Smooth muscle cell (in vitro differentiated cells): ENCODE measurements around the gene CTTNBP2. TPM values are rescaled to one million over a fixed set of nuclear protein-coding genes. Genes with fewer than 3 reads are reported as not detected.

Experiments used
- DNase-seq: peaks from one replicate; lab custom pipeline; 2025; ENCODE audit not compliant: unreplicated experiment; lab: John Stamatoyannopoulos, UW
- H2AFZ ChIP-seq: fragments of 200-600 bp; sonication (generic); 2 replicates; pipeline ENCODE4 v1.6.0; 2016; ENCODE audit warnings: antibody characterized with exemption, low read depth, mild to moderate bottlenecking
- H3F3A ChIP-seq: fragments of 200-600 bp; sonication (generic); 2 replicates; pipeline ENCODE4 v1.6.0; 2017; ENCODE audit warnings: antibody characterized with exemption, low read depth
- H3K27ac ChIP-seq: fragments of 200-600 bp; sonication (generic); 2 replicates; pipeline ENCODE4 v1.5.1; 2016; ENCODE audit warnings: low read depth, mild to moderate bottlenecking
- H3K27me3 ChIP-seq: fragments of 200-600 bp; sonication (generic); 2 replicates; pipeline ENCODE4 v1.6.1; 2016; ENCODE audit warnings: low read depth, mild to moderate bottlenecking
- H3K36me3 ChIP-seq: fragments of 200-600 bp; sonication (generic); 2 replicates; pipeline ENCODE4 v1.5.1; 2016; ENCODE audit warnings: low read depth
- H3K4me1 ChIP-seq: fragments of 200-600 bp; sonication (generic); 2 replicates; pipeline ENCODE4 v1.5.1; 2016; ENCODE audit warnings: low read depth
- H3K4me2 ChIP-seq: fragments of 200-600 bp; sonication (generic); 2 replicates; pipeline ENCODE4 v1.6.0; 2016; ENCODE audit warnings: mild to moderate bottlenecking
- H3K4me3 ChIP-seq: fragments of 200-600 bp; sonication (generic); 2 replicates; pipeline ENCODE4 v1.5.1; 2016; ENCODE audit warnings: mild to moderate bottlenecking
- H3K79me2 ChIP-seq: fragments of 200-600 bp; sonication (generic); 2 replicates; pipeline ENCODE4 v1.6.0; 2016; ENCODE audit warnings: low read depth, mild to moderate bottlenecking
- H3K9ac ChIP-seq: fragments of 200-600 bp; sonication (generic); 2 replicates; pipeline ENCODE4 v1.6.0; 2016; ENCODE audit warnings: low read depth
- H3K9me3 ChIP-seq: fragments of 200-600 bp; sonication (generic); replicated peaks from 2 replicates; pipeline ENCODE4 v1.5.1; 2016; ENCODE audit warnings: low read depth
- H4K20me1 ChIP-seq: fragments of 200-600 bp; sonication (generic); 2 replicates; pipeline ENCODE4 v1.6.0; 2016; ENCODE audit warnings: low read depth
- WGBS: methylation state at CpG from one replicate; pipeline ENCODE4 v1.1.7; 2016; ENCODE audit warnings: low lambda C conversion rate; 5-methylcytosine and 5-hydroxymethylcytosine counted together
- polyA plus RNA-seq: library from polyadenylated mRNA; unstranded; fragments of >200 nt; fragmentation: Nextera tagmentation; extraction: Ambion mirVana; gene quantifications from 2 replicates; pipeline ENCODE4 v1.2.1, GENCODE V29; 2016
- total RNA-seq: library from RNA; depleted of rRNA; stranded (reverse); fragments of >200 nt; gene quantifications from 2 replicates; pipeline ENCODE4 v1.2.3, GENCODE V29; 2014
- TF ChIP-seq, protein P1 (sequence below): fragments of 200-600 bp; sonication (generic); IDR thresholded peaks from 2 replicates; pipeline ENCODE4 v1.5.1; 2017; ENCODE audit warnings: borderline replicate concordance, mild to moderate bottlenecking, antibody characterized with exemption; ENCODE audit not compliant: insufficient read depth, poor library complexity, severe bottlenecking

Gene CTTNBP2
- total and polyA plus RNA-seq, 2 experiments from 2014 or later = 4.8 to 42.3 TPM

GRCh38 chr7:117682681-117683385 lies 190.4 kb downstream of the CTTNBP2 start:
- H4K20me1 ChIP-seq = no peaks in the 10 kb centered on the region
- no peak overlapping the region for H3K27ac ChIP-seq
- DNase-seq = no peak

GRCh38 chr7:117679120-117679519 lies 194.1 kb downstream of the CTTNBP2 start:
- Histone ChIP-seq H3K27ac (no peak overlapping the region), H3K27me3 (no peaks in the 10 kb centered on the region), H3K36me3 (no peaks in the 10 kb centered on the region), H3K9ac (no peak overlapping the region), H4K20me1 (no peaks in the 10 kb centered on the region), H3K4me3 (no peak overlapping the region), H3F3A (no peaks in the 10 kb centered on the region), H3K4me1 (no peaks in the 10 kb centered on the region), H3K9me3 (no peaks in the 10 kb centered on the region), H2AFZ (no peak overlapping the region), H3K4me2 (no peak overlapping the region), H3K79me2 (no peaks in the 10 kb centered on the region)
- 95% methylated on average over 3 of the region's 3 CpGs for WGBS
- TF ChIP-seq, protein P1, sequence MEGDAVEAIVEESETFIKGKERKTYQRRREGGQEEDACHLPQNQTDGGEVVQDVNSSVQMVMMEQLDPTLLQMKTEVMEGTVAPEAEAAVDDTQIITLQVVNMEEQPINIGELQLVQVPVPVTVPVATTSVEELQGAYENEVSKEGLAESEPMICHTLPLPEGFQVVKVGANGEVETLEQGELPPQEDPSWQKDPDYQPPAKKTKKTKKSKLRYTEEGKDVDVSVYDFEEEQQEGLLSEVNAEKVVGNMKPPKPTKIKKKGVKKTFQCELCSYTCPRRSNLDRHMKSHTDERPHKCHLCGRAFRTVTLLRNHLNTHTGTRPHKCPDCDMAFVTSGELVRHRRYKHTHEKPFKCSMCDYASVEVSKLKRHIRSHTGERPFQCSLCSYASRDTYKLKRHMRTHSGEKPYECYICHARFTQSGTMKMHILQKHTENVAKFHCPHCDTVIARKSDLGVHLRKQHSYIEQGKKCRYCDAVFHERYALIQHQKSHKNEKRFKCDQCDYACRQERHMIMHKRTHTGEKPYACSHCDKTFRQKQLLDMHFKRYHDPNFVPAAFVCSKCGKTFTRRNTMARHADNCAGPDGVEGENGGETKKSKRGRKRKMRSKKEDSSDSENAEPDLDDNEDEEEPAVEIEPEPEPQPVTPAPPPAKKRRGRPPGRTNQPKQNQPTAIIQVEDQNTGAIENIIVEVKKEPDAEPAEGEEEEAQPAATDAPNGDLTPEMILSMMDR = no peak
- DNase-seq = no peak

More at GRCh38 chr7:117682681-117683385, 190.4 kb downstream of the CTTNBP2 start:
- TF ChIP-seq, protein P1 = no peak
- Histone ChIP-seq H3K4me1 (peaks cover 5% of the 10 kb centered on the region), H3K9me3 (no peaks in the 10 kb centered on the region), H3K27me3 (no peaks in the 10 kb centered on the region), H3K36me3 (no peaks in the 10 kb centered on the region), H3F3A (no peaks in the 10 kb centered on the region), H3K9ac (no peak overlapping the region), H3K4me3 (no peak overlapping the region), H3K4me2 (no peak overlapping the region), H3K79me2 (no peaks in the 10 kb centered on the region), H2AFZ (no peak overlapping the region)
- WGBS = 75% methylated on average over 5 of the region's 5 CpGs

DNA sequence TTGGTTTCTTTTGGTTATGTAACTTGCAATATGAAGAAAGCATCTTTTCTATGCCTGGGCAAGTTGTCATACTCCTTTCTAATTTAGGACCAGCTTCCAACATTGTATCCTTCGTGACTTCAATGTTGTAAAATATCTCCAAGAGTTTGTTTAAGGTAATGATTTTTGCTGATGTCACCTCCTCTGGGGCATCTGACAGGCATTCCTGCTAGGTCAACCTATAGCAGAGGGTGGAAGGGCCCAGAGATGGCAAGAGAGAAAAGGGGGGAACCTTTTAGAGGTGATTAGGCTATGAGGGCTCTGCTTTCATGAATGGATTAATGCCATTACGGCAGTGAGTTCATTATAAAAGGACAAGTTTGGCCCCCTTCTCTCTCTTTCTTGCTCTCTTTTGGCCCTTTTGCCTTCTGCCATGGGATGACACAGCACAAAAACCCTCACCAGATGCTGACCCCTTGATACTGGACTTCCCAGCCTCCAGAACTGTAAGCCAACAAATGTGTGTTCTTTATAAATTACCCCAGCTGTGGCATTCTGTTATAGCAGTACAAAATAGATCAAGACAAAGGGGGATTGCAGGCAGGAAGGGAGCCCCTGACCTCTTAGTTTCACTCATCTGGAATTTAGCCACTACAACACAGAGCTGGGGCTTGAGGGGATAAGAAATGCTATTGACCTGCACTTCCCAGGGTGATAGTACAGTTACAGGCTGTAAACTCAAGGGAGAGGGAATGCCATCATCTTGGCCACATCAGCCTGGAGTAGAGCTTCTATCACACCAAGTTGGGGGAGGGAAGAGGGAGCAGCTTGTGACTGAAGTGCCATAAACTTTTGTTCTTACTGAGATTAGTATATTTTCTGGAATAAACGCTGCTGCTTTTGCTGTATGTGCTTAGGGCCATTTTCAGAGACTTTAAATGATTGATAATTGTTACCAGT lies 197.5 kb downstream of the CTTNBP2 start:
- Histone ChIP-seq H3K4me1 (peaks cover 3% of the 10 kb centered on the region), H3K79me2 (no peaks in the 10 kb centered on the region), H4K20me1 (no peaks in the 10 kb centered on the region), H3K4me2 (no peak overlapping the region), H3K27ac (no peak overlapping the region), H3K9me3 (no peaks in the 10 kb centered on the region), H3K36me3 (no peaks in the 10 kb centered on the region), H3K4me3 (no peak overlapping the region), H3F3A (no peaks in the 10 kb centered on the region), H2AFZ (no peak overlapping the region), H3K9ac (no peak overlapping the region), H3K27me3 (no peaks in the 10 kb centered on the region)
- TF ChIP-seq, protein P1 = no peak
- whole genome bisulfite sequencing = 84% methylated on average over 3 of the region's 3 CpGs
- DNase-seq = no peak
